CD4-positive, alpha-beta T cell (primary cell): Measurements from ENCODE around the gene RIOK1. TPM values are rescaled to one million over a fixed set of nuclear protein-coding genes. Genes with fewer than 3 reads are reported as not detected.

Experiments
- ATAC-seq: fragments of 200-7000 bp; cut with Tn5 transposase; one replicate; pipeline ENCODE4 v1.10.0; 2022; ENCODE audit warnings: mild to moderate bottlenecking; ENCODE audit not compliant: poor library complexity
- CTCF ChIA-PET: fragments of 350-600 bp; sonication (Branson Sonifier 250); formaldehyde crosslinking; loops from one replicate; lab custom pipeline; 2021; ENCODE audit warnings: antibody characterized with exemption, inconsistent platforms; lab: Charles Lee
- POLR2A ChIA-PET: fragments of 350-600 bp; sonication (Branson Sonifier 250); formaldehyde crosslinking; loops from one replicate; lab custom pipeline; 2021; ENCODE audit warnings: antibody characterized with exemption, inconsistent platforms; lab: Charles Lee
- DNase-seq, 14 experiments: peaks; one replicate each; pipeline ENCODE4 v3.0.0-alpha.2; 2013 to 2020; ENCODE audit warnings: mixed read lengths in 2 of 14
- H3K27ac ChIP-seq, 2 donors: one replicate each; pipeline versions ENCODE4 v1.5.1 to v1.7.0; 2013; ENCODE audit warnings: low read length in 2 of 2, low read depth in 1 of 2, mild to moderate bottlenecking in 1 of 2
- H3K27me3 ChIP-seq, 2 experiments: 1 replicate in 1 of 2; 2 replicates in 1 of 2; pipeline versions ENCODE4 v1.6.1 to v1.7.0; 2013; ENCODE audit warnings: low read length in 2 of 2, control low read depth in 1 of 2, mild to moderate bottlenecking in 1 of 2, moderate library complexity in 1 of 2; ENCODE audit not compliant: insufficient read depth in 2 of 2, control insufficient read depth in 1 of 2
- H3K36me3 ChIP-seq: one replicate; pipeline ENCODE4 v1.6.1; 2013; ENCODE audit warnings: low read length, control low read depth; ENCODE audit not compliant: insufficient read depth
- H3K4me1 ChIP-seq: one replicate; pipeline ENCODE4 v1.6.1; 2013; ENCODE audit warnings: low read length, control low read depth; ENCODE audit not compliant: insufficient read depth
- H3K4me3 ChIP-seq: one replicate; pipeline ENCODE4 v1.5.1; 2013; ENCODE audit warnings: mild to moderate bottlenecking, low read length, moderate library complexity
- H3K9me3 ChIP-seq, 2 experiments: 1 replicate in 1 of 2; 2 replicates in 1 of 2; pipeline versions ENCODE4 v1.6.1 to v1.7.0; 2013; ENCODE audit warnings: low read length in 2 of 2, mild to moderate bottlenecking in 2 of 2, control low read depth in 1 of 2, moderate library complexity in 1 of 2; ENCODE audit not compliant: control insufficient read depth in 1 of 2, insufficient read depth in 1 of 2
- H3K27ac Mint-ChIP-seq: one replicate; pipeline ENCODE4 v1.8.0; 2020; ENCODE audit warnings: mixed read lengths
- H3K27me3 Mint-ChIP-seq: one replicate; pipeline ENCODE4 v1.8.0; 2021; ENCODE audit warnings: mixed read lengths
- H3K36me3 Mint-ChIP-seq: one replicate; pipeline ENCODE4 v1.8.0; 2021; ENCODE audit warnings: low read depth, mixed read lengths
- H3K4me1 Mint-ChIP-seq: one replicate; pipeline ENCODE4 v1.8.0; 2021; ENCODE audit warnings: low read depth, mixed read lengths
- H3K4me3 Mint-ChIP-seq: one replicate; pipeline ENCODE4 v1.8.0; 2020; ENCODE audit warnings: mild to moderate bottlenecking, mixed read lengths
- H3K9me3 Mint-ChIP-seq: one replicate; pipeline ENCODE4 v1.8.0; 2020; ENCODE audit warnings: mixed read lengths
- intact Hi-C, 2 experiments: fragments of 100-400 bp; cut with DNase I in 1 of 2; cut with micrococcal nuclease in 1 of 2; formaldehyde crosslinking; loops; one replicate each; pipeline versions ENCODE4 v1.15.1 to v1.9.0; 2023 to 2025; cut with DNase I, micrococcal nuclease
- polyA plus RNA-seq, 2 donors: library from polyadenylated mRNA; unstranded; fragments of 120-200 nt; gene quantifications; one replicate each; pipeline ENCODE4 v1.2.1, GENCODE V29; 2013
- total RNA-seq, 174 experiments: library from RNA in 2 of 174; stranded (reverse) in 2 of 174; gene quantifications; one replicate each; pipeline ENCODE4 v1.2.3 and lab custom pipeline; 2021 to 2026
- TF ChIP-seq, protein P1 (sequence below): fragments of 200-600 bp; IDR thresholded peaks from one replicate; pipeline ENCODE4 v1.8.0; 2022; ENCODE audit warnings: antibody characterized with exemption, mild to moderate bottlenecking

RIOK1 gene
- total RNA-seq (10 to 100 TPM; 25.5 to 28.1 TPM), total RNA-seq (lab: John Stamatoyannopoulos, UW) (26.5 to 280 (median 53.2) reads per million in 172 experiments)
- 18.0 TPM for polyA plus RNA-seq (2013, experiment 1 of 2)
- polyA plus RNA-seq (2013, experiment 2 of 2), result 21.2 TPM

DNA sequence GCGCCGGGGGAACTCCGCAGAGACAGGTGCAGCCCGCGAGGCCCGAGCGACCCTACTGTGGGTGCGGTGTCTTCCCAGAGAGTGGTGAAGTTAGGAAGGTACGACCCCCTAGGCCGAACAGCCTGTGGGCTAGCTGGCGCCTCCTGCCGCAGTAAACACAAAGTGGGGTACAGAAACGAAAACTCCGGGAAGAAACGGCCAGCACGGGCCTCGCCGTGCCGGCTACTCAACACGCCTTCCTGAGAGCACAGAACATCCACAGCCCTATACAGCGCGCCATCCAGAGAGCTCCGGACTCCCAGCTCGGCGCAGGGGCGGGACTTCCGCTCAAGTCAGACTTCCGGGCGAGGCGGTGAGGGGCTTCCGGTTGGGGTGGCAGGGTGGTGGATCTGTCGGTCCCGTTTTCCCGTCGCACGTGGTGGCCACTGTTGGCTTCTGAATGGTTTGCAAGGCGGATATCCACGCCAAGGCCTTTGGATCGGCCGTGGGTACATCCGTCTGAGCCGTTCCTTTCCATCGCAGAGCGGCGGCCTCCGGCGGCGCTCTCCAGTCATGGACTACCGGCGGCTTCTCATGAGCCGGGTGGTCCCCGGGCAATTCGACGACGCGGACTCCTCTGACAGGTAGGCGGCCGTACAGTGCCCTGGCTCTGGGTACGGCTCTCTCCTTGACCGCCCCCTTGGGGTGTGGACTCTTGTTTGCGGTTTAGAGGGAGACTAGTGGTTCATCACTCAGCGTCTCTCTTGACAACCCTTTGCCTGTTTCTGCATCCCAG lies at the start of gene RIOK1, which contains the start of gene CAGE1:
RIOK1 (plus strand) TSS at position 358 of the 775 bp plus-strand sequence; CDS start at position 553, 195 bp downstream.
CAGE1 (minus strand) TSS at position 292 of the 775 bp plus-strand sequence. CDS start 2,569 bp downstream, outside the sequence.
- Mint-ChIP-seq H3K27me3 (no peaks in the 10 kb centered on the region), H3K27ac (peak within 1 kb of the TSS; percentile 98), H3K36me3 (peaks cover 35% of the 10 kb centered on the region), H3K4me1 (peaks cover 43% of the 10 kb centered on the region), H3K9me3 (no peaks in the 10 kb centered on the region), H3K4me3 (peak within 1 kb of the TSS; percentile 93)
- ATAC-seq, result peak; percentile 88
- no peaks in the 10 kb centered on the region for H3K27me3 ChIP-seq
- ChIA-PET CTCF (interaction anchor here (0.5 to 2.8 kb wide), 2 partner anchors 76 to 341 kb away, joined by 3 to 11 read pairs; partner anchors contain the start of gene SSR1), POLR2A (interaction anchor here (0.5 to 4.0 kb wide), 12 partner anchors 8 to 713 kb away, joined by 3 to 48 read pairs (median 4); partner anchors contain the start of genes BLOC1S5, EEF1E1, SNRNP48 and SSR1)
- peaks cover 28% of the 10 kb centered on the region for H3K4me1 ChIP-seq
- H3K27ac ChIP-seq, result peak within 1 kb of the TSS; percentile 98 to 99
- peak; percentile 89 to 97 (median 92) for DNase-seq
- H3K9me3 ChIP-seq, result no peaks in the 10 kb centered on the region
- intact Hi-C loops, result loop anchor here (1.0 to 10.0 kb wide), 8 partner anchors 76 to 1045 kb away; partner anchors contain the start of genes SNRNP48 (in 2 of the 2), SSR1 (in 2 of the 2), SLC35B3 (in 1 of the 2) and TXNDC5 (in 1 of the 2)
- peaks cover 12% of the 10 kb centered on the region for H3K36me3 ChIP-seq
- H3K4me3 ChIP-seq, result peak within 1 kb of the TSS; percentile 80
- TF ChIP-seq, protein P1, sequence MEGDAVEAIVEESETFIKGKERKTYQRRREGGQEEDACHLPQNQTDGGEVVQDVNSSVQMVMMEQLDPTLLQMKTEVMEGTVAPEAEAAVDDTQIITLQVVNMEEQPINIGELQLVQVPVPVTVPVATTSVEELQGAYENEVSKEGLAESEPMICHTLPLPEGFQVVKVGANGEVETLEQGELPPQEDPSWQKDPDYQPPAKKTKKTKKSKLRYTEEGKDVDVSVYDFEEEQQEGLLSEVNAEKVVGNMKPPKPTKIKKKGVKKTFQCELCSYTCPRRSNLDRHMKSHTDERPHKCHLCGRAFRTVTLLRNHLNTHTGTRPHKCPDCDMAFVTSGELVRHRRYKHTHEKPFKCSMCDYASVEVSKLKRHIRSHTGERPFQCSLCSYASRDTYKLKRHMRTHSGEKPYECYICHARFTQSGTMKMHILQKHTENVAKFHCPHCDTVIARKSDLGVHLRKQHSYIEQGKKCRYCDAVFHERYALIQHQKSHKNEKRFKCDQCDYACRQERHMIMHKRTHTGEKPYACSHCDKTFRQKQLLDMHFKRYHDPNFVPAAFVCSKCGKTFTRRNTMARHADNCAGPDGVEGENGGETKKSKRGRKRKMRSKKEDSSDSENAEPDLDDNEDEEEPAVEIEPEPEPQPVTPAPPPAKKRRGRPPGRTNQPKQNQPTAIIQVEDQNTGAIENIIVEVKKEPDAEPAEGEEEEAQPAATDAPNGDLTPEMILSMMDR, result no peak

DNA sequence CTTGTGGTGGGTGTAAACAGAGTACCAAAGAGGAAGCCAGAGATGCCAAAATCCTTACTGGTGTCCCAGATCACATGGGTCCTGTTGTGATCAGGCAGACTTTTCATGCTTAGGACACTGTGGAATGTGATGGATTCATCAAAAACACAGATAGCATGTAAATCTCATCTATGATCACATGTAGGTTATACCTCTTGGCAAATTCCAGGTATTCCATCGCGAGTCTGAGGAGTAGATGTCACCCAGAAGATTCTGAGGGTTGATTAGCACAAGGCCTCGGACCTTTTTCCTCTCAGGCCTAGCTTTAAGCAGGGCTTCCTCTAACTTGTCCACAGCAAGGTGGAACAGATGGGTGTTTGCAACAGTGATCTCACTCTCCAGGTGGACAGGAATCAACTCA lies 48.3 kb upstream of the RIOK1 start:
- Histone ChIP-seq H3K27me3 (peaks cover 0 to 2% of the 10 kb centered on the region in 2 experiments), H3K4me3 (no peak overlapping the region), H3K27ac (no peak overlapping the region), H3K4me1 (no peaks in the 10 kb centered on the region), H3K9me3 (peaks cover 0 to 3% of the 10 kb centered on the region in 2 experiments), H3K36me3 (no peaks in the 10 kb centered on the region)
- Mint-ChIP-seq H3K27ac (no peak overlapping the region), H3K36me3 (no peaks in the 10 kb centered on the region), H3K4me1 (no peaks in the 10 kb centered on the region), H3K9me3 (no peaks in the 10 kb centered on the region), H3K27me3 (peaks cover 12% of the 10 kb centered on the region), H3K4me3 (no peak overlapping the region)
- ChIA-PET CTCF (no interaction called here), POLR2A (interaction anchor here (0.9 kb wide), 1 partner anchor 10 kb away, joined by 3 read pairs; no protein-coding TSS in a partner anchor)
- TF ChIP-seq, protein P1, result no peak
- ATAC-seq (no peak), DNase-seq (no peak)
- intact Hi-C loops, result no loop called here

DNA sequence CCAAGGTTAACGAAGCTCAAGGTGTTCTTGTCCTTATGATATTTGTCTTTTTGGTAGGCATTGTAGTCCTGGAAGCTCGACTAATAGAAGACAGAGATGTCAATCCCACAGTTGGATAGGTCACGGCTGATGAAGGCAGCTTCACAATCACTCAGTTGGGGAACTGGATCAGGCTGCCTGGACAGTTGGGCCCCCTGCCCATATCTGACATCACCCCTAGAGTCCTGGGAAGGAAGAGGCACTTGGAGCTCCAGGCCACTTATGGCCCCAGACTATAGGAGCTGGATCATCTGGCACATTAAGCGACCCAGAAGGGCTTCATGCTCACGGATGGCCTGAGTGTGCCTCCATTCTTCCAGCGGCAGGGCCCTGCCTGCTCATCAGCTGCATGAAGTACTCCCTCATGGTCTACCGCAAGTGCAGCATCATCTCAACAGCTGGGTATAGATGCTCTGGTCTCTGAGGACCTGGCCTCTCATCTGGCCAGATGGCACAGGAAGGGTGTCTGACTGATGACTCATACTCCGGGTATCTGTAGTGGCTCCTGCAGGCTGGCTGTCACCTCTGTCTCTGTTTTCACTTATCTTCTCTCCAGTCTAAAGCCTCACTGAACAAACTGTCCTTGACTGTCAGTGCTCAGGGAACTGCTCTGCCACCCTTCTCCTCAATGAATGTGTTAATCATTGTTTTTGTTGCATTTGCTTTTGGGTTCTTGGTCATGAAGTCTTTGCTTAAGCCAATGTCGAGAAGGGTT lies 47.4 kb upstream of the RIOK1 start:
- Mint-ChIP-seq H3K27me3 (peaks cover 12% of the 10 kb centered on the region), H3K9me3 (no peaks in the 10 kb centered on the region), H3K27ac (no peak overlapping the region), H3K36me3 (no peaks in the 10 kb centered on the region), H3K4me1 (no peaks in the 10 kb centered on the region), H3K4me3 (no peak overlapping the region)
- no peak for ATAC-seq
- no peak overlapping the region for H3K27ac ChIP-seq
- CTCF ChIA-PET, result no interaction called here
- H3K36me3 ChIP-seq, result no peaks in the 10 kb centered on the region
- POLR2A ChIA-PET, result no interaction called here
- DNase-seq, result no peak
- intact Hi-C loops, result no loop called here
- no peak overlapping the region for H3K4me3 ChIP-seq
- H3K9me3 ChIP-seq, result peaks cover 0 to 3% of the 10 kb centered on the region in 2 experiments
- peaks cover 0 to 2% of the 10 kb centered on the region in 2 experiments for H3K27me3 ChIP-seq
- no peaks in the 10 kb centered on the region for H3K4me1 ChIP-seq
- TF ChIP-seq, protein P1, result no peak
